ENCODE data around the gene TFE3.

Gene TFE3

GRCh38 chrX:49060914-49061313, 17.8 kb upstream of the TFE3 start:
- no peak for DNase-seq (ENCODE audit: low spot score)

GRCh38 chrX:49059681-49060085, 16.5 kb upstream of the TFE3 start:
- no peak for DNase-seq (ENCODE audit: low spot score)

- DNase-seq (ENCODE audit: low spot score): no peak
Observed at GRCh38 chrX:49059201-49059600, 16.0 kb upstream of the TFE3 start.

GRCh38 chrX:49058794-49059193, 15.6 kb upstream of the TFE3 start, which contains the start of gene CCDC120:
CCDC120 (plus strand) TSS chrX:49058999; CDS start chrX:49062042, 3,043 bp downstream.
- DNase-seq (ENCODE audit: low spot score): no peak

DNA sequence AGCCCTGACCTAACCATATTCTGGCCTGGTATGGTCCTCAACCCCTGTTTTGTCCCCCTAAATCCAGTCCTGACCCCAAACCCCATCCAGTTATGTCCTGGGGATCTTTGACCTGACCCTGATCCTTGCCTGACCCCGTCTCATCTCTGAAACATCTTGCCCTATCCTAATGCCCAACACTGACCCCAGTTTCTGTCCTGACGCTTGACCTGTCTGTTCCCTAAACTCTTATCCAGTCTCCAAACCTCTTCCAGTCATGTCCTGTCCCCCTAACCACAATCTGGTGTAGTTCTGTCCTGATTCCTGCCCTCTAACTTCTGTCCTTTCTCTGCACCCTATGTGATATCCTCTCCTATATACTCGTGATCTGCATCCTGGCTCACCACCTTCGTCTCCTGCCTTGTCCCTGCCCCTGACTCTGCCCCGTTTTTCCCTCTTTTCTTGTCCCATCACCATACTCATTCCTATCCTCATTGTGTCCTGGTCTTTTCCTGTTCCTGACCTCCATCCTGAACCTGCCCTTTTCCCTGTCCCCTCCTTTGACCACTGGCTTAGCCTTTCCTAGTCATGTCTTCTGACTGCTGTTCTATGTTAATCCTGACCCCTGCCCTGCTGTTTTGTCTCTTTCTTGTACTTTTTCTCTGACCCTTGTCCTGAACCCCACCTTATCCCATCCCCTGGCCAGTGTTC, 11.1 kb upstream of the TFE3 start:
- no peak for DNase-seq (ENCODE audit: low spot score)

GRCh38 chrX:49053223-49054072, 10.3 kb upstream of the TFE3 start:
- peak; percentile 76 for DNase-seq (ENCODE audit: low spot score)

DNA sequence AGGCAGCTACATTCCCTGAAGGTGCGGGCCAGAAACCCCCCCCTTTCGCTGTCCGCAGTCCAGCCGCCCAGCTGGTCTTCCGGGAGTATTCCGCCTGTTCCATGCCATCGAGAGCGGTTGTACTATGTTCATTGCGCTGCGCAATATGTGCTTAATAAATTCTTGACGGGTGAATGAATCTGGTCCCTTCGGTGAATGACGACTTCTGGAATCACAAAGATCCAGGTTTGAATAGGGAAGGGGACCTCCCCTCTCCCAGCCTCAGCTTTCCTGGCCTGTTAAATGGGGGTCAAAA, 777 bp upstream of the TFE3 start:
- DNase-seq (ENCODE audit: low spot score): no peak

DNA sequence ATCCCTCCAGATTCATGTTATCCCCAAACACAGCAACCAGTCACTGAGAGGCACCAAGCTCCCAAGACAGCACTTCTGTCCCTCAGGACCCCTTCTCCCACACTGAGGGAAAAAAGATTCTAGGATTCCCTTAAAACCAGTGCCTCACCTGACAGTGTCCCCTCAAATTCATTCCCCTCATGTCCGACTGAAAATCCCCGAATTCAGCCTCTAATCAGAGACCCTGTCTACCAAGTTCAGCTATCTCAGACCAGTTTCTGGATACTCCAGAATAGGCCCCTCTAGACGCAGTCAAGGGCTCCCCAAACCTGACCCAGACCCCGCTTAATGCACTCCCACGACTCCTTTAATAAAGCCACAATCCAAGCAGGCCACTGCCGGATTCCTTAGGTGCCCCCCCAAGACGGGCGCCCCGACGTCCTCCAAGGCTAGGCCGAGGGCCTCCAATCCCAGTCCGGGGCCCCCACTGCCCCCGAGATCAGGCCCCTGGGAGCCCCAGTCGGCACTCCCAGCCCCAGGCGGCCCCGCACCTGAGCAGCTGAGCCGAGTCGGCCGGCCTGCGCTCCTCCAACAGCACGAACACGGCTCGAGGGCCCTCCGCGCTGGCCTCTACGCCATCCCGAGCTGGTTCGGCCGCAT, 457 bp downstream of the TFE3 start:
- no peak for DNase-seq (ENCODE audit: low spot score)

DNA sequence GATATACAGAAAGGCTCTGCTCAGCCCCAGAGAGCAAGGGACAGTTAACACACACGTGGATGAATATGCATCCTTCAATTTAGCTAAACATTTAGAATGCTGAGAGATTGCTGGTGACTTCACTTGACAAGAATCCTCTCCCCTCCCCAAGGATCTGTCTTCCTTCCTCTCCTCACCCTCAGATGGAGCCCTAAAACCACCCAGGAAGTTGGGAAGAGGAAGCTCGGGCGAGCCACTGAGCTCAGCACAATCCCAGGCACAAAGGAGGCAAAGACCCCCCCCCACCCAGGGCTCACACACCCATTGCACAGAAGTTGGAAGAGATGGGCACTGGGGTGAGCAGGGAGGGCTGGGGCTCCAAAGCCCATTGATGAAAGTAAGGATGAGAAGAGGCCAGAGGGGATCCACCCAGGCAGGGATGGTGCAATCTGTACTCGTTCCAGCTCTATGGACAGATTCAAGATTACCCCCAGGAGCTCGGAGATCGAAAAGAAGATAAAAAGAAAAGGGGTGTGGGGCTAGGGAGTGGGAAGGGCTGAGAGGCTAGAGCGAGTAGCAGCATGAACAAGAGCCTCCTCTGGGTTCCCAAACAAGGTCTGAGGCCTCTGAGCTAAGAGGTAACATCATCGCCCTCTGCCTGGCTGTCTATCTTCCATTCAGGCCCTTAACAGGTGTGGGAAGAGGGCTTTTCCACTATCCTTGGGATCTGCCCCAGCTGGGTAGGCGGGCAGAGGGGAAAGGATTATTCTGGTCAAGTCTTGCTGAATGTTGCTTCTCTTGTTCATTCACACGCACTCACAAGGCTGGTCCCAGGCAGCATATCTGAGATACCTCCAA, 1.2 kb downstream of the TFE3 start:
- DNase-seq (ENCODE audit: low spot score): no peak

- no peak for DNase-seq (ENCODE audit: low spot score)
Observed at GRCh38 chrX:49040376-49040955, 2.7 kb downstream of the TFE3 start.

GRCh38 chrX:49039598-49040375, 3.4 kb downstream of the TFE3 start:
- peak; percentile 72 for DNase-seq (ENCODE audit: low spot score)

- DNase-seq (ENCODE audit: low spot score): no peak
Observed at GRCh38 chrX:49037883-49038475, 5.2 kb downstream of the TFE3 start.

- DNase-seq (ENCODE audit: low spot score): no peak
Observed at GRCh38 chrX:49030283-49030682, 12.9 kb downstream of the TFE3 start.

DNA sequence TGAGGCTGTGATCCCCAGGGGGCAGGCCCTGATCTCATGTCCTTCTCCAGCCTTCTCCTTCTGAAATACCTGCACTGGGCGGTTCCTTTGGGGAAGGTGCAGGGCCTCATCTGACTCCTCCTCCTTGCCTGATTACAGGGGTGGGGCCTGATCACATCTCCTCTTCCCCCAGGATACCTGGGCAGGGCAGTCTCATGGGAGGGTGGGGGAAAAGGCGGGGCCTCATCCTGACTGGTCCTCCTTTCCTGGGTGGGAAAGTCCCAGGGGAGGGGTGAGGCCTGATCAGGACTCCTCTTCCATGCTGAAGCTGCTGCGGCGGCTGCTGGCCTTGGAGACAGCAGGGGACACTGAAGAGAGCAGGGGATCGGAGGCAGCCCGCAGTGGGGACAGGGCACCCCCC, 13.3 kb downstream of the TFE3 start:
- DNase-seq (ENCODE audit: low spot score): no peak

GRCh38 chrX:49019599-49020249, 23.4 kb downstream of the TFE3 start:
- DNase-seq (ENCODE audit: low spot score): no peak

DNA sequence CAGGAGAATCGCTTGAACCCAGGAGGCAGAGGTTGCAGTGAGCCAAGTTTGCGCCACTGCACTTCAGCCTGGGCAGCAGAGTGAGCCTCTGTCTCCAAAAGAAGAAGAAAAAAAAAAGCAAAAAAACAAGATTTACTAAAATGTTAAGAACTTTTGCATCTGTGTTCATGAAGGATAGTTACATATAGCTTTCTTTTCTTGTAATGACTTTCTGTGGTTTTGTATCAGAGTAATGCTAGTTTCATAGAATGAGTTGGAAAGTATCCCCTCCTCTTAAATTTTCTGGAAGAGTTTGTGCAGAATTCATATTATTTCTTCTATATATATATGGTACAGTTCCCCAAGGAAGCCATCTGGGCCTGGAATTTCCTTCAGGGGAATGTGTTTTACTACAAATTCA, 24.1 kb downstream of the TFE3 start:
- DNase-seq (ENCODE audit: low spot score): no peak

GRCh38 chrX:49003696-49004095, 39.5 kb downstream of the TFE3 start:
- DNase-seq (ENCODE audit: low spot score): no peak

DNA sequence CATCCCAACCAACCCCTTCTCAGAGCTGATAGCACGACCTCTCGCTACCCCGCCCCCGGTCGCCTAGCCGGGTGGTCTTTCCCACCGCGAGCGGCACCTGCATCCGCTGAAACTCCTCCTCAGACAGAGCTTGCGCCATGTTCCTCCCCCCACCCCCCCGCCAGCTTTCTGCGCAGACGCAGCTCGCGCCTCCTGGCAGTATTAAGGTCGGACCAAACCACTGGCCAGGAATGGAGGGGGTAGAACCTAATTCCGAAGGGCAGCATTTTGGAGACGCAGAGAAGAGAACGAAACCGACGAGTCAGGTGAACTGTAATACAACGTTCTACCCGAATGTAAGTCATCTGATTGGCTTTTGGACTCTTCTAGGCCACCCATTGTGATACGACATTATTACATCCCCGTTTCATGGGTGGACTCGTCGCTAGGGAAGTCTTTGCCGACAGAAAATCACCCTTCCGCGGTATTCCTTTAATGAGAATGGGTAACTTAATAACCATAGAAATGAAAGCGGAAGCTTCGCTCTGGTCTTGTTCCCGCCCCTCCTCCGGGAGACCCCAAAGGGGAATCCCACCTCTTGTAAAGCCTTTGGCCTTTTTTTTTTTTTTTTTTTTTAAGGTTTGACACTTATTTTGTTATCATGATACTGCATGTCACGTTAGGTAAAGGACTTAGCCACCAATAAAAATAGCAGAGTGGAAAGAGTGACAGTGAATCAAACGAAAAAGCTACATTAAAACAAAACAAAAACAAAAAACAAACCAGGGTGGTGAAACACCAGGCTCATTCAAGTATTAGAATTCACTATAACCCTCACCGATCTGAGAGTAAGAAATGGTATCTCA, 40.8 kb downstream of the TFE3 start, which contains the start of gene GRIPAP1:
Gene GRIPAP1, minus strand, starts transcription at position 174 of the 845 bp plus-strand sequence. Its CDS starts 35 bp downstream, at position 139.
- DNase-seq (ENCODE audit: low spot score): peak; percentile 95

DNA sequence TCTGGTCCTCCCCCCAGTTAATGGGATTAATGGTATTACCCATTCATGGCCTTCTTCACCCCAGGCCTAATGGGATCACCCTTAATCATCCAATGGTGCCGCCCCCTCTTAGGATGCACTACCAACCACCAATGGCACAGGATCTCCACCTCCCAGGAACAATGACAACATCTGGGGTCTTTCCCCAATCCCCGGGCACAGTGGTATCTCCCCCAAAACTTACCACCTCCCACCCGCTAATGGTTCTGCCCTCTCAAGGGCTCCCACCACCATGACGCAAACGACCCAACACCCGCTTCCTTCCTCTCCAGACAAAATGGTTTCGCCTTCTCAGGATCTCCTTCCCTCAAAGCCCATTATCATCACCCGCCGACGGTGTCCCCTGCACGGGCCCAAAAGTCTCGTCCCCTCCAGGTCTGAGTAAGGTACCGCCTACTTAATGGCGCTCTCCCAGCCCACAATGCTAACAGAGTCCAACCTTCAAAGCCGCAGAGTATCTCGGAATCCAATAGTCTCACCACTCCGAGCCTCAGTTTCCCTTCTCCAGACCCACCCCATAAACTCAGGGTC, 41.6 kb downstream of the TFE3 start:
- DNase-seq (ENCODE audit: low spot score): peak; percentile 19
